ENCODE data around the gene PKIG.

The PKIG gene

DNA sequence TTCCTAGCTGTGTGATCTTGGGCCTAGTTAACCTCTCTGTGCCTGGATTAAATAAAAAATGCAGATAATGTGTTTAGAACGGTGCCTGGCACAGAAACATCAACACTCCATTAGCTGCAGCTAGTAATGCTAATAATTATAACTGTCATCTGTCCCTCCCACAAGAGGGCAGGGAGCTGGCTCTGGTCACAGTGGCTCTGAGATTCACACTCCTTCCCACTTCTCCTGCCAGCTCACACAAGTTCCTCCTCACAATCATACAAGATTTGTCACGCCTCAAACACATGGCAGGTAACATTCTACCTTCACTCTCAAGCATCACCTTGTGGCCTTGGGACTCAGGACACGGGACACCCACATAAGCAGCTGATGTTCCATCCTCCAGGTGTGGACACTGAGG lies 66.7 kb downstream of the PKIG start:
- DNase-seq (no peak), ATAC-seq (ENCODE audit: insufficient read depth, low read depth) (no peak)
- H3K4me3 ChIP-seq (ENCODE audit: low read depth in 1 of 2, low read length in 2 of 2), result peak overlapping the region; percentile 79 to 92
- peaks cover 36% of the 10 kb centered on the region for H4K20me1 ChIP-seq (ENCODE audit: insufficient read depth, low read length)
- peaks cover 67% of the 10 kb centered on the region for H3K4me1 ChIP-seq (ENCODE audit: insufficient read depth, low read length)
- no peak overlapping the region for H2AFZ ChIP-seq (ENCODE audit: low read depth, low read length)
- H3K27ac ChIP-seq (ENCODE audit: low read length), result peak overlapping the region; percentile 97
- TF ChIP-seq, protein P1, sequence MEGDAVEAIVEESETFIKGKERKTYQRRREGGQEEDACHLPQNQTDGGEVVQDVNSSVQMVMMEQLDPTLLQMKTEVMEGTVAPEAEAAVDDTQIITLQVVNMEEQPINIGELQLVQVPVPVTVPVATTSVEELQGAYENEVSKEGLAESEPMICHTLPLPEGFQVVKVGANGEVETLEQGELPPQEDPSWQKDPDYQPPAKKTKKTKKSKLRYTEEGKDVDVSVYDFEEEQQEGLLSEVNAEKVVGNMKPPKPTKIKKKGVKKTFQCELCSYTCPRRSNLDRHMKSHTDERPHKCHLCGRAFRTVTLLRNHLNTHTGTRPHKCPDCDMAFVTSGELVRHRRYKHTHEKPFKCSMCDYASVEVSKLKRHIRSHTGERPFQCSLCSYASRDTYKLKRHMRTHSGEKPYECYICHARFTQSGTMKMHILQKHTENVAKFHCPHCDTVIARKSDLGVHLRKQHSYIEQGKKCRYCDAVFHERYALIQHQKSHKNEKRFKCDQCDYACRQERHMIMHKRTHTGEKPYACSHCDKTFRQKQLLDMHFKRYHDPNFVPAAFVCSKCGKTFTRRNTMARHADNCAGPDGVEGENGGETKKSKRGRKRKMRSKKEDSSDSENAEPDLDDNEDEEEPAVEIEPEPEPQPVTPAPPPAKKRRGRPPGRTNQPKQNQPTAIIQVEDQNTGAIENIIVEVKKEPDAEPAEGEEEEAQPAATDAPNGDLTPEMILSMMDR (IDR thresholded peaks at IDR 0.05; ENCODE audit: borderline replicate concordance, extremely low read depth, low read length, poor library complexity, severe bottlenecking), result no peak
- TF ChIP-seq EZH2 (IDR thresholded peaks at IDR 0.05; ENCODE audit: borderline replicate concordance, low read depth, low read length, severe bottlenecking), result no peak
- H3K27me3 ChIP-seq (ENCODE audit: insufficient read depth, low read length, poor library complexity), result no peaks in the 10 kb centered on the region
- peaks cover 91% of the 10 kb centered on the region for H3K79me2 ChIP-seq (ENCODE audit: insufficient read depth, low read length)
- H3K9ac ChIP-seq (ENCODE audit: low read depth, low read length), result peak overlapping the region; percentile 90
- H3K4me2 ChIP-seq (ENCODE audit: insufficient read depth, low read length), result peak overlapping the region; percentile 96
- no peaks in the 10 kb centered on the region for H3K9me3 ChIP-seq (ENCODE audit: insufficient read depth, low read length, severe bottlenecking)
- H3K36me3 ChIP-seq (ENCODE audit: insufficient read depth, low read length), result peaks cover 55% of the 10 kb centered on the region

DNA sequence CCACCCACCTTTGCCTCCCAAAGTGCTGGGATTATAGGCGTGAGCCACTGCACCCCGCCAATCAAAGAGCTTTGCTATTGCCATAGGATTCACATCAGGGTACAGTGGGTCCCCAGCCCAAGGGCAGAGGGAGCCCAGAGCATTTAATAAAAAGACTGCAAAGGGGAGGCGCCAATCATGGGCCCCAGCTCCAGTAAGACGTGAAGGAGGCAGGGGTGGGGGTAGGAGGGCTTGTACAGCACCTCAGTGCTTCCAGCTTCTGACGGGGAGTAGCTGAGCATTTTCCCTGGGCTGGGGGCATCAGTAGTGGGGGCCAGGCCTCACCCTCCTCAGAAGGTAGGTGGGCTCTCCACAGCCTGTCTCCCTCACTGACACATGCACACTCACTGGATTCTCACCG lies 67.6 kb downstream of the PKIG start:
- H3K4me2 ChIP-seq (ENCODE audit: insufficient read depth, low read length), result peak overlapping the region; percentile 96
- H4K20me1 ChIP-seq (ENCODE audit: insufficient read depth, low read length), result peaks cover 28% of the 10 kb centered on the region
- DNase-seq (peak; percentile 76), ATAC-seq (ENCODE audit: insufficient read depth, low read depth) (peak; percentile 1; the same call in 1 of the 3 replicates)
- H2AFZ ChIP-seq (ENCODE audit: low read depth, low read length), result no peak overlapping the region
- H3K36me3 ChIP-seq (ENCODE audit: insufficient read depth, low read length), result peaks cover 47% of the 10 kb centered on the region
- peak overlapping the region; percentile 90 for H3K9ac ChIP-seq (ENCODE audit: low read depth, low read length)
- peak overlapping the region; percentile 97 for H3K27ac ChIP-seq (ENCODE audit: low read length)
- H3K79me2 ChIP-seq (ENCODE audit: insufficient read depth, low read length), result peaks cover 86% of the 10 kb centered on the region
- H3K4me1 ChIP-seq (ENCODE audit: insufficient read depth, low read length), result peaks cover 59% of the 10 kb centered on the region
- H3K4me3 ChIP-seq (ENCODE audit: low read depth in 1 of 2, low read length in 2 of 2), result peak overlapping the region; percentile 79 to 92
- H3K27me3 ChIP-seq (ENCODE audit: insufficient read depth, low read length, poor library complexity), result no peaks in the 10 kb centered on the region
- H3K9me3 ChIP-seq (ENCODE audit: insufficient read depth, low read length, severe bottlenecking), result no peaks in the 10 kb centered on the region
- no peak for TF ChIP-seq EZH2 (IDR thresholded peaks at IDR 0.05; ENCODE audit: borderline replicate concordance, low read depth, low read length, severe bottlenecking)
- TF ChIP-seq, protein P1 (IDR thresholded peaks at IDR 0.05; ENCODE audit: borderline replicate concordance, extremely low read depth, low read length, poor library complexity, severe bottlenecking), result no peak

DNA sequence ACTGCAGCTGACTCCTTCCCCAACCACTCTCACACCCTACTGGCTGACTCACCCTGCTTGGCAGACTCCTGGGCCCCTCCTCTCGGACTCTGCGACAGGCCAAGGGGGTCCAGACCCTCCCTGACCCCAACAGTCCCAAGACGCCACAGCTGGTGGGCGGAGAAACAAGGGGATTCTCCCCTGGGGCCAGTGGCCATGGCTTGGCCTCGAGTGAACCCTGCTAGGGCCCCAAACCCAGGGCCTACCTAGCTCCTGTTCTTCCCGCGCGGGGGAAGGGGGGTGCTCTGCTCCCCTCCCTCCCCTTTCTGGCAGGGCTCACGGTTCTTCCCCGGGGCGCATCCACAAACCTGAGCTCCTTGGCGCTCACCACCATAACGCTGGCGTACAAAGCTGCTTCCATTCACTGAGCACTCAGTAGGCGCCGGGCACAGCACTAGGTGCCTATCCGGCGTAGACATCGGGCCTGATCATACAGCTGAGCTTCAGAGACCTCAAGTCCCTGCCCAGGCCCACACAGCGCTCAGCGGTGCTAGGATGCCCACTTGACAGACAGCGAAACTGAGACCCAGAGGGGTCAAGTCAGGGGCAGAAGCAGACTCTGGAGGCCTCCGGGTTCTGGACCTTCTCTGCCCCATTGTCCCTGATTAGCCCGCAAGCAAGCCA lies 68.5 kb downstream of the PKIG start:
- Histone ChIP-seq H3K9ac (ENCODE audit: low read depth, low read length) (peak overlapping the region; percentile 90), H3K27ac (ENCODE audit: low read length) (peak overlapping the region; percentile 97)

More for the DNA sequence above, 68.5 kb downstream of the PKIG start:
- Histone ChIP-seq H2AFZ (ENCODE audit: low read depth, low read length) (no peak overlapping the region), H3K79me2 (ENCODE audit: insufficient read depth, low read length) (peaks cover 77% of the 10 kb centered on the region), H3K9me3 (ENCODE audit: insufficient read depth, low read length, severe bottlenecking) (no peaks in the 10 kb centered on the region), H4K20me1 (ENCODE audit: insufficient read depth, low read length) (peaks cover 28% of the 10 kb centered on the region), H3K4me3 (ENCODE audit: low read depth in 1 of 2, low read length in 2 of 2) (peak overlapping the region; percentile 79 to 92), H3K27me3 (ENCODE audit: insufficient read depth, low read length, poor library complexity) (no peaks in the 10 kb centered on the region), H3K4me1 (ENCODE audit: insufficient read depth, low read length) (peaks cover 49% of the 10 kb centered on the region), H3K36me3 (ENCODE audit: insufficient read depth, low read length) (peaks cover 42% of the 10 kb centered on the region), H3K4me2 (ENCODE audit: insufficient read depth, low read length) (peak overlapping the region; percentile 96)
- TF ChIP-seq EZH2 (IDR thresholded peaks at IDR 0.05; ENCODE audit: borderline replicate concordance, low read depth, low read length, severe bottlenecking), result no peak
- TF ChIP-seq, protein P1 (IDR thresholded peaks at IDR 0.05; ENCODE audit: borderline replicate concordance, extremely low read depth, low read length, poor library complexity, severe bottlenecking), result no peak
- peak; percentile 62 for DNase-seq
- no peak for ATAC-seq (ENCODE audit: insufficient read depth, low read depth)
